GM18498 (cell line): Measurements from ENCODE around the gene FETUB.

ENCODE experiments used
- ATAC-seq: cut with Tn5 transposase; IDR thresholded peaks from one replicate; pipeline ENCODE4 v1.9.1; 2021; ENCODE audit warnings: mild to moderate bottlenecking, moderate library complexity; ENCODE audit not compliant: unreplicated experiment

Gene FETUB, protein sequence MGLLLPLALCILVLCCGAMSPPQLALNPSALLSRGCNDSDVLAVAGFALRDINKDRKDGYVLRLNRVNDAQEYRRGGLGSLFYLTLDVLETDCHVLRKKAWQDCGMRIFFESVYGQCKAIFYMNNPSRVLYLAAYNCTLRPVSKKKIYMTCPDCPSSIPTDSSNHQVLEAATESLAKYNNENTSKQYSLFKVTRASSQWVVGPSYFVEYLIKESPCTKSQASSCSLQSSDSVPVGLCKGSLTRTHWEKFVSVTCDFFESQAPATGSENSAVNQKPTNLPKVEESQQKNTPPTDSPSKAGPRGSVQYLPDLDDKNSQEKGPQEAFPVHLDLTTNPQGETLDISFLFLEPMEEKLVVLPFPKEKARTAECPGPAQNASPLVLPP

DNA sequence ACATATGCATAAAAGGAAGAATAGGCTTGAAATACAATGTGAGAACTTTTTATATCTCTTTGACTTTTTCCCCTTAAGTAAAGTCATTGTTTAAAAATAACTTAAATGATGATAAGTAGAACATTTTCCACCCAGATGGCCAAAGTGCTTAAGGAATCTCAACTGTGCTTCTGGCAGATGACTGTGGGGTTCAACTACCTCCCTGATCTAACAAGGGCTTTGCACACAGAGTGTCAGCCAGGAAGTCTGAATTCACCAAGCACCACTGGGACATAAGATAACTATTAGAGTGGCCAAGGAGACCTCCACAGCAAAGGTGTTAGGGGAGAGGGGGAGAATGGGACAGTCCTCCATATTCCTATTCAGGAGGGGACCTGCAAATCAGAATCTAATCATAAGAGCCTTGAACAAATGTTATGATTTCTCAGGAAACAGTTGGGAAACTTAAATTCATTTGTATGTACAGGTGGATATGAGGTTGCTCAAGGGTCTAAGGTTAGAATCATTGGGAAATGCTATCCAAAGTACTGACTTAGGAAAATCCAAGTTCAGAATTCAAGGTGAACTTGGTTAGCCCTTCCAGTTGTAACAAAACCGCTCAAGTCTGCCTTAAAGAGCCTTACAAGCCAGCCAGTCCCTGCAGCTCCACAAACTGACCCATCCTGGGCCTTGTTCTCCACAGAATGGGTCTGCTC lies at the start of gene FETUB:
Gene FETUB, plus strand, starts transcription at position 622 of the 695 bp plus-strand sequence. Its CDS starts 62 bp downstream, at position 684.
- ATAC-seq: no peak

DNA sequence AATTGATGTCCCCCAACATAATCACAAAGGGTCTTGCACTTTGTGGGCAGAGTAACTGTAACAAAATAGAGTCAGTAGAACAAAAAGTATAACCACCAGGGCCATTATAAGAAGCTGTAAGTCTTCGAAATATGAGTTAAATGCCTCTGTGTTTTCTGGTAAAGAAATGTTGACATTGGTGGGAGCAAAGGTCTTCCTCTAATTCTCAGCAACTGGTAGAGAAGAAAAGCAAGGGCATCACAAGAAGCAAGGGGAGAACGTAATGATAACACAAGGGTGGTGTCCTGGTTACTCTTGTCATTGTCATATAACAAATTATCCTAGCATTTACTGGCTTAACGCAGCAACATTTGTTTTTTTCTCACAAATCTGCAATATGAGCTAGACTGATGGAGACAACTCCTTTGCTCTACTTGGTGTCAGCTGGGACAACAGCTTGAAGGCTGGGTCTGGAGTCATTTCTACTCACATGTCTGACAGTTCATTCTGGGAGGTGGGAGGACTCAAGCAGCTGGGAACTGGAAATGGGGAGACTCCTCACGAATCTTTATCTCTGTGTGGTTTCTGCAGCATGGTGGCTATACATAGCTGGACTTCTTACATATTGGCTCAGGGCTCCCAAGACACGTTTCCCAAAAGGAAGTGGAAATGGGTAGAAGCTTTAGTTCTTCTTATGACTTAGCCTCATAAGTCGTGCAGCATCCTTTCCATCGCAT lies 49.5 kb upstream of the FETUB start:
- no peak for ATAC-seq

DNA sequence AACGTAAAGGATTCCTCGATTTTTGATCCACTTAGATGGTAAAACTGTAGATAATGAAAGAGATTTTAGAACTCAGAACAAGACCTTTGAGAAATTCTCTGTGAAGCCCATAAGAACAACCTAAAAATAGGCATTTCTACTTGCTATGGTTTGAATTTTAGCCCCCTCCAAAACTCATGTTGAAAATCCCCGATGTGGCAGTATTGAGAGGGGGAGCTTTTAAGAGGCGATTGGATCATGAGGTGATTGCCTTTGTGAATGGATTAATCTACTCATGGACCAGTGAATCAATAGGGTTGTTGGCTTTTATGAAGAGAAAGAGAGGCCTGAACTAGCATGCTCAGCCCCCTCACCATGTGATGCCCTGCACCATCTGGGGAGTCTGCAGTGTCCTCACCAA lies 47.5 kb upstream of the FETUB start:
- no peak for ATAC-seq

DNA sequence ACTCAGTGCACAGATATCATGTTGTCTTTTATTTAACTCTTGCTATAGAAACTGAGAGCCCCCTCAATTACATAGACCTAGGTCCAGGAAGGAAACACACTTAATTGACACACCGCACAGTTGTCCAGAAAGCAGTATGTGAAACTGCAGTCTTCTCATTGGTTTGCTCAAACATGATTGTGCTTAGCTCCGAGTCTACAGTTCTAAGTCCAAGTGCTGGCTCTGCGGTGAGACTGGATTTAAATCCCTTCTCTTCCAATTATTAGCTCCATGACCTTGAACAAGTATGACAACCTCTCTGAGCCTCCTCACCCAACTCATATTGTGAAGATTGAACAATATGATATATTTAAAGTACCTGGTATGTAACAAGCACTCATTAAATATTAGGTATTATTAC lies 46.3 kb upstream of the FETUB start:
- ATAC-seq: no peak

DNA sequence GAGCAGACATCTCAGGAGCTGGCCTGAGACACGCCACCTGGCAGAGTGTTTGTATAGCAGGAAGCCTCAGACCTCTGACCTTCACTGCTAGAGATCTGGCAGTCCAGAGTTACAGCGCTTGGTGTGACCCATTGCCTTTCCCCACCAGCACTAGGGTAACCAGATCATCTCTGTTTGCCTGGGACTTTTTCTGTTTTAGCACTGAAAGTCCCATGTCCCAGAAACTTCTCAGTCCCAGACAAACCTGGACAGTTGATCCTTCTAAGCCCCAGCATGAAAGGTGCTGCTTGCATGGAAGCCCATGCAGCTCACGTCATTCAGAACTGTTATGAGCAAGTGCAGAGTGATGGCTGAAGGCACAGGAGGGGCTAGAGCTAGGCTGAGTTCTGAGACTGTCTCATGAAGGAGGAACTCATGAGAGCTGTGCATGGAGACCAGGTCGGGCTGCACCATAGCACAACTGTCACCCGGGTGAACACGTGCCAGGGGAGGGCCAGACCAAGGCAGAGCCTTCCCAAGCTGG lies 45.5 kb upstream of the FETUB start:
- ATAC-seq: no peak

DNA sequence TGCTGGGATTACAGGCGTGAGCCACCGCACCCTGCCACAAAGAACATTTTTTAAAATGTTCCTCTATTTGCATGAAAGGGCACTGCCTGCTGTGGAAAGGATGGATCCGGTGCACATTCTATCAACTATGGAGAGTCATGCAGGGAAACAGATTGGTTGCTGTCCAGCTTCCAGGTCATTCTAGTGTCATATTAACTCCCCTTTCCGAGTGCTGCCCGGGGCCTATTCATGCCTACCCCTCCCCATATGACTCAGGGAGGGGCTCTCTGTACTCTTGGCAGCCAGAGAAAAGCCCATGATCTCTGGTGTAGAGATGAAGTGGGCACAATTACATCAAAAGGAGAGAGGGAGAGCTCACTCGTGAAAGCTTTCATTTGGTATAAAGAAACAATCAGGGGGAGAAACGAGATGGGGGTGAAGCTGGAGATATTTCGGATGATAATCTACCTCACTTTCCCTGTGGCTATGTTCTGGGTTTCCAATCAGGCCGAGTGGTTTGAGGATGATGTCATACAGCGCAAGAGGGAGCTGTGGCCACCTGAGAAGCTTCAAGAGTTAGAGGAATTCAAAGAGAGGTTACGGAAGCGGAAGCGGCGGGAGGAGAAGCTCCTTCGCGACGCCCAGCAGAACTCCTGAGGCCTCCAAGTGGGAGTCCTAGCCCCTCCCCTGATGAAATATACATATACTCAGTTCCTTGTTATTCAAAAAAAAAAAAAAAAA lies 43.5 kb upstream of the FETUB start:
- no peak for ATAC-seq

DNA sequence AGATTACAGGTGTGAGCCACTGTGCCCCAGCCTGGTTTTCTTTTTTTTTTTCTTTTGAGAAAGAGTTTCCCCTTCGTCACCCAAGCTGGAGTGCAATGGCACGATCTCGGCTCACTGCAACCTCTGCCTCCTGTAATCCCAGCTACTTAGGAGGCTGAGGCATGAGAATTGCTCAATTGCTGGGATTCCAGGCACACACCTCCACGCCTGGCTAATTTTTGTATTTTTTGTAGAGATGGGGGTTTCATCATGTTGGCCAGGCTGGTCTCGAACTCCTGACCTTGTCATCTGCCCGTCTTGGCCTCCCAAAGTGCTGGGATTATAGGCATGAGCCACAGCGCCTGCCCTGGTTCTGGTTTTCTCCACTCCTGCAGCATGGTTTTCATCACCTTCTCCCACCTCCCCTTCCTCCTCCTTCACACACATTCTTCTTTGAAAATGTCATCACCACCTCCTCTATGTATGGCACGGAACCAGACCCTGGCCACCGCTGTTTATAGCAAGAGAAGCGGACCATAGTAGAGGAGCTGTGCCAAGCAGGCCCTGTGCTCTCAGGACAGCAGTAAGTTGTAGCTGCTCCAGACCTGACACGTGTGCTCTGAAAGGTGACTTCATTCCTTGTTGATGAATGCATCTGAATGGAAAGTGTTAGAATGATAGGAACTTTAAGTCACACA lies 42.0 kb upstream of the FETUB start:
- ATAC-seq: no peak

DNA sequence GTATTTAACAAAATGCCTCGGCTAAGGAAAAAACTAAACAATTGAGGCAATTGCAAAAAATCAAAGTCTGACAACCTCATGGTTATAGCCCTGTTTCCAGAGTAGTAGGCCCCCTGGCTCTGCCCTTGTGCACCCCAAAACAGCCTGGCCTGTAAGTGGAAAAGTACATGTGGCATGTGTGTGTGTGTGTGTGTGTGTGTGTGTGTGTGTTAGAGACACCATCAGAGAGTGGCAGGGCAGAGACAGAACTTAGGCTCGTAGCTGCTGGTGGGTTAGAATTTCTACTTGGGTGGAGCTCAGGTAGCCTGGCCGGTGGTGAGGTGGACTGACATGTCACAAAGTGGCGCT lies 41.4 kb upstream of the FETUB start:
- no peak for ATAC-seq

DNA sequence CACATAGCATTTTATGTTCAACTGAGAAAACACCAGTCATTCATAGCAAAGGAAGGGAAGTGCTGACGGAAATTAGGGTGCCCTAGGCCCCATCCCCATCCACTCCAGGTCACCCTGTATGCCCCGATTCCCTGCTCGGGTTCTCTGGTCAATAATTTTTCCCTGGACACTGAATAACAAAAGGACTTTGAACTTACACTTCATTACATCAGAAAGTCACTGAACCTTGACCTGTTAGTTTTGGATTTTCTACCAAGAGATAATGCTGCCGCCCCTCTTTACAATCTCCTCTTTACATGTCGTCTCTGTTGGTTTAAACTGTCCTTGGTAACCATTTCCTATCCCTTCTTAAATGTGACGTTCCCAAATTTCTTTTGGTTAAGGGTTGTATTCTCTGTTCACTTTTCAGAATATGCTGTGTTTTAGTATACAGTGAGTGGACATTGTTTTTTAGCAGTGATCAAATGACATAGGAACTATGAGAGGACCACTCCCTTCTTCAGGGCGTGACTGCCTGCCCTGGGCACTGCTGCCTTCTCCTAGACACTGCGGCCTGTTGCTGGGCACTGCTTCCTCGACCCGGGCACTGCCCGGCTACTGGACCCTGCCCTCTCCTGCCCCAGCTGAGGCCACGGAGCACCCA lies 40.9 kb upstream of the FETUB start:
- ATAC-seq: no peak

DNA sequence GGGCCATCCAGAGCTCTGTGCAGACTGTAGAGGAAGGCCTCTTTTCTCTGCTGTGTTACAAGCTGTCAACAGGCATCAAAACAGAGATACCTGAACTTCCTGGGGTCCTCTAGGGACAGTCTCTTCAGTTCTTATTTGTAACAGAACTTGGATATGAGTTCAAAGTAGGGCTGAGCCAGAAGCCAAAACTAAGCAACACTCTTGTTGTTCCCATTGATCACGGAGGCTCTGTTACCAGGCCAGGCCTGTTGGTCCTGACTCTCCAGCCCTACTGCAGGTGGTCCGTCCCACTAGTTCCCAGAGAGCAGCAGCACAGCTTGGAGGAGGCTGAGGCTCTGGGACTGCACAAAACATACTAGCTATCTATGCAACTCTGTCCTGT lies 40.4 kb upstream of the FETUB start:
- no peak for ATAC-seq

DNA sequence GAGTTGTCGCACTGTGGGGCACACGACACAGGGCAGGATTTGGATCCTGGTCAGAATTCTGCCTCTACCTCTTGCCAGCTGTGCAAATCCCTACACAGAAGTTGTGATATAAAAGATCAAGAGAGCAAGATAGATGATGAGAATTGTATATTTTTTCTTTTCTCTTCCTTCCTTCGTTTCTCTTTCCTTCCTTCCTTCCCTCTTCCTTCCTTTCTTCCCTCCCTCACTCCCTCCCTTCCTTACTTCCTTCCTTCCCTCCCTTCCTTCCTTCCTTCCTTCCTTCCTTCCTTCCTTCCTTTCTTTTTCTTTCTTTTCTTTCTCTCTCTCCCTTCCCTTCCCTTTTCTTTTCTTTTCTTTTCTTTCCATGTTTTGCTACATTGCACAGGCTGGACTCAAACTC lies 39.3 kb upstream of the FETUB start:
- ATAC-seq: no peak

DNA sequence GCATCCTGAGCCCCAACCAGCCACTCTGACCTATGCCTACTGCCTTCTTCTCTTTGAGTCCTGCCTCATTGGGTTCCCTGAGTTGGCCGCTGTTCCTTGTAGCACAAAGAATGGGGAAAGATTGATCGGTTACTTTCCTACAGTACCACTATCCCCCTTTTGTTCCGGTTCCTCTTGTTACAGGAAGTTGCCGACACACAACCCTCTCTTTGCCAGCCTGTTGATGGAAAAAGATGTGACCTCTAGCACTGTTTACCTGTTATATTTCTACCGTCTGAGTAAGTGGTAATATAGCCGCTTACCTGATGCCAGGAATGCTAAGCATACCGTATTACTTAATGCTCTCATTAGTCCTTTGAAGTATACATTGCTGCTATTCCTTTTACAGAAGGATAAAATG lies 37.0 kb upstream of the FETUB start:
- no peak for ATAC-seq

DNA sequence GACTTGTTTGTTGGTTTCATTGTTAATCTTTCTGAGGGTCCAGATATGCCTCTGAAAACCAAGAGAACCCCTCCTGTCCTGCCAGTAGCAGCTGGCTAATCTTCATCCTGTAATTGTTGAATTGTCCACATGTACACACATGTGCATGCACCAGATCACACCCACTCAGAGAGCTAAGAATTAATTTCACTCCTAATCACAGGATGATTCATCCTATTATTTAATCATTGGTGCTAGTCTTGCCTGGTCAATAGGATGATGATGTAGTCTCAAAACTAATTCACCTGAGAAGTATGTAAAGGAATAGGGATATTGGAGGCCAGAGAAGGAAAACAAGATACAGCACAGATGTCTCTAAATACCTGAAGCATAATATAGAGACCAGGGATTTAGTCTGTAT lies 35.1 kb upstream of the FETUB start:
- no peak for ATAC-seq

DNA sequence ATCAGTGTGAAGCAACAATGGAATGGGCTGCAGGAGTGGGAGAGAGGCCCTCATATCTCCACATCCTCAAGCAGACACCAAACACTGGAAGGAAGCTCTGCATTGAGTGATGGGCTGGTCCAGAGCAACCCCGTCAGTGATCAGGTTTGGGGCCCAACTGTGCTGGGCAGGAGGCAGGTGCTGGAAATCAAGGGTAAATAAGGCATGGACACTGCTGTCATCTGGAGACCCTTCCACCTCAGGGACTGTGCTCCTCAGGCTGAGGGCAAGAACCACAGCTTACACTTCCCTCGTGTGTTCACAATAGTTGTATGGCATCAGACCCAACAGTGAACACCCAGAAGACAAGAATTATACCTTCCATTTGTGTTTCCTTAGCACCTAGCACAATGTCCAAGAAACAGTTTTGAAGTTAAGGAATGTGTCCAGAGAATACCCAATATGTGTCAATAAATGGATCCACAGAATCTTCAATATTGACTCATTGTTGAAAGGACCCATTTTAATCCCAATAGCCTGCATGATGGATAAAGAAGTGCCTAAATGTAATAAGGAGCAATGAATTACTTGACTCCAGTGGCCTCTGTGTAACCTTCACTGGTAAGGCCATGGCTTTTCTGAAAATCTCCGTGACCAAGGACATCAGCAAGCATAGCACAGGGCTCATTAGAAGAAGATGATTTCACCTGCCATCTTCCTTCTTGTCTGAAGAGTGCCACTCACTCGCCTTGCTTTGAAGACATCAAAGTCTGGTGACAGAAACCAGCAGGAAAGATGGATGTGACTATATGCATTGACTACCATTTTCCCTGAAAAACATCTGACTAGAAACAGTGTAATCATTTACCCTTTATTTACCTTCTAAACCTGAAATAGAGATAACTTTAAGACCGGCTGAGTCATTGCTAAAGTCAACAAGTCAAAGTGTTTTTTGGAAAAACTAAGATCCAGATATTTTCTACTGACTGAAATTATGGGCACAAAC lies 34.3 kb upstream of the FETUB start:
- no peak for ATAC-seq

DNA sequence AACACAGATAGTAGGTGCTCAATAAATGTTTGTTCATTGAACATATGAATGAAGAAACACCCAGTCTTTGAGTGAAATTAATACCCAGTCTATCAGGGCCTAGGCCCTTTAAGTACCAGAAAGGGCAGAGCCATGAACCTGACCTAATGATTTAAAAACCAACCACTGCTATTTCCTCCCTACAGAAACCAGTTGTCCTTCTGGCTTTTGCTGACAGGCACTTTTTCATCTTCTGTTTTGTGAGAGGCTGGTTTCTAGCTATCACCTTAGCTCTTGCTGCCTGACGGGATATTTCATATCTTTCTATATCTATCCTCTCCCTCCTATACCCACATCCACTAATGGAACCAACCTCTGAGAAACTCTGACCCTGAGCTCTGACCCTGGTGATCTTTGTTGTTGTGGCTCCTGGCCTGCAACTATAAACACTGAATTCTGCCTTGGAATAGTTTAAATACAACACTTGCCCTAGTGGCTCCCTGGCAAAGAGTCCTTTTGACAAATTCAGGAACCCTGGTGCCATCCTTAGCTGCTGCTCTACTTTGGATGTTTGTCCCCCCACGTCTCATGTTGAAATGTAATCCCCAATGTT lies 31.5 kb upstream of the FETUB start:
- no peak for ATAC-seq

DNA sequence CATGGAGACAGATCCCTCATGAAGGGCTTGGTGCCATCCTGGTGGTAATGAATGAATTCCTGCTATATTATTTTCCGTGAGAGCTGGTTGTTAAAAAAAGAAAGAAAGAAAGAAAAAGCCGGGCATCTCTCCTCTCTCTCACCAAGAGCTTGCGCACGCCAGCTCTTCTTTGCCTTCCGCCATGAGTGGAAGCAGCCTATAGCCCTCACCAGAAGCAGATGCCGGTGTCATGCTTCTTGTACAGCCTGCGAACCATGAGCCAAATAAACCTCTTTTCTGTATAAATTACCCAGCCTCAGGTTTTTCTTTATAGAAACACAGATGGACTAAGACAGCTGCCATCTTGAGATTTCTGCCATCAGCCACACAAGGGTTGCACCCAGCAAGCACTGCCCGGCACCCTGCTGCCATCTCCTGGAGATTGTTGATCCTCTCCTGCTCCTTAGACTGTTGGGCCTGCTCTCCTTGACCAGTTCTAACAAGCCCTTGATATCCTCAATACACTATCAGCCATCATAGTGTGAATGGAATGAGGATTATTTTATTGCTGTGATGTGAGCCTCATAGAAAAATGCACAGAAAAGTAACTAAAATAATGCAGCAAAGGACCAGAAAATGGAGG lies 30.8 kb upstream of the FETUB start:
- ATAC-seq: no peak

DNA sequence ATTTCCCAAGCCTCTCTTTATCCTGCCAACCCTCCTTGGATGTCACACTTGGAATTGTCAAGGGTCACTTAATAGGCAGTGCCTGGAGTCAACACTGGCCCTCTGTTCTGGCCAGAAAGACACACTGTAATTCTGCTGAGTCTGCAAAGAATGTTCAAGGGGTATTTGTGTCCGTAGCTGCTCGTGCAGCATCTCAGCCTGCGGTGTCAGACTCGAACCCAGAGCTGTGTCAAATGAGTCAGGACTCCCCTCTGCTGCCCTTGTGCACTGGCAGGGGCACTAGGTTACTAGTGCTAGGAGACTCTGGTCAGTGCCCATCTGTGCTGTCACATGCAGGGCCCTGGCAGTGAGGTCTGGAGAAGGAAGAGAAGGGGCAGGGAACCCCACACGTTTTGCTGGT lies 28.1 kb upstream of the FETUB start:
- ATAC-seq: no peak
